HG03575 (cell line): ENCODE measurements around the gene SMOC2.

Experiments used
- ATAC-seq: cut with Tn5 transposase; IDR thresholded peaks from one replicate; pipeline ENCODE4 v1.9.1; 2021; ENCODE audit not compliant: unreplicated experiment, insufficient number of reproducible peaks, low FRiP score; ENCODE audit errors: extremely low read depth

Gene SMOC2

DNA sequence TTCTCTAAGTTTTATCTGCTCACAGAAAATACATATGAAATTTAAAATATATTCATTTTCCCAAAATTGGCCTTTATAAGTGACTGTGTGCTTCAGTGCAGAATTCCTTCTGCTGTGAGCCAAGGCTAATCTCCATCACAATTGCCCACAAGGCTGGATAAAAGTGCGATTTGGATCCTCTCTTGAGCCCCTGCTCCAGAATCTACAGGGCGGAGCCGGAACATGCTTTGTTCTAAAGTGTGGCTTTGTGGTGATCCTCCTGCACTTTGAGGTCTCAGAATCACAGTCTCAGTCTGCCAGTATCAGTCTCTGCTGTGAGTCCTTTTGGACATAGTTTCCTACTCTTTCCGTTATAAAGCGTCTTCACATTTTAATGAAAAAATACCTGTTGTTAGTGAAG lies 28.9 kb downstream of the SMOC2 start:
- no peak for ATAC-seq

DNA sequence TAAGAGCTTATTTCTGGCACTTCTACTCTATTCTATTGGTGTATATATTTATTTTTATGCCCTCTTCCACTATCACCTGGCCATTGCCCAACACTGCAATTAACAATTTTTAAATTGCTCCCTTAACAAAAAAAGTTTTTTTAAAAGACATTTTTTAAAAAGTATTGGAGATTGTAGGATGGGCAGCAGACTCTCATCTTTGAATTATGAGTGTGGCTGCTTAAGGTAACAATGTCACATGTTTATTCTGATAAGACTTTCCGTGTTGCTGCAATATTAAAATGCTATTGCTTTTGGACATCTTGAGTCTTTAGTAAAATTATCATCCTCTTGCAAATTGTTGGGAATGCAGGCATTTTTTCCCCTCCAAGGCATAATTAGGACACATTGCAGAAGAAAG lies 31.4 kb downstream of the SMOC2 start:
- ATAC-seq = no peak

DNA sequence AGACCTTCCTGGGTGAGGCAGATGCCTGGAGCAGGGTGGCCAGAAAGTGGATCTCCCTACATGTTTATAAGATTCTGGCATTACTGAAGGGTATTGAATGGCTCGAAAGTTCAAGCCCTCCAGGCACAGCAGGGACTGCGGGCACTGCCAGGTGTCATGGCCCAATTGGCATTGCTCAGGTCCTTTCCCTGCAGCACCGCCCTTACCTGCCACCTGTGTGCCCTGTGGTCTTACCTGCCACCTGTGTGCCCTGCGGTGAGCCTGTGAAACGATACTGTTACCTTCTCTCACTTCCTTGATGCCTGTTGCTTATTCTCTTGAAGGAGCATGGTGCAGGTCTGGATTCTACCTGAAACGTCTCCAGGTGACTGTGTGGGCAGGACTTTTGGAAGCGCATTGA lies 32.2 kb downstream of the SMOC2 start:
- no peak for ATAC-seq

DNA sequence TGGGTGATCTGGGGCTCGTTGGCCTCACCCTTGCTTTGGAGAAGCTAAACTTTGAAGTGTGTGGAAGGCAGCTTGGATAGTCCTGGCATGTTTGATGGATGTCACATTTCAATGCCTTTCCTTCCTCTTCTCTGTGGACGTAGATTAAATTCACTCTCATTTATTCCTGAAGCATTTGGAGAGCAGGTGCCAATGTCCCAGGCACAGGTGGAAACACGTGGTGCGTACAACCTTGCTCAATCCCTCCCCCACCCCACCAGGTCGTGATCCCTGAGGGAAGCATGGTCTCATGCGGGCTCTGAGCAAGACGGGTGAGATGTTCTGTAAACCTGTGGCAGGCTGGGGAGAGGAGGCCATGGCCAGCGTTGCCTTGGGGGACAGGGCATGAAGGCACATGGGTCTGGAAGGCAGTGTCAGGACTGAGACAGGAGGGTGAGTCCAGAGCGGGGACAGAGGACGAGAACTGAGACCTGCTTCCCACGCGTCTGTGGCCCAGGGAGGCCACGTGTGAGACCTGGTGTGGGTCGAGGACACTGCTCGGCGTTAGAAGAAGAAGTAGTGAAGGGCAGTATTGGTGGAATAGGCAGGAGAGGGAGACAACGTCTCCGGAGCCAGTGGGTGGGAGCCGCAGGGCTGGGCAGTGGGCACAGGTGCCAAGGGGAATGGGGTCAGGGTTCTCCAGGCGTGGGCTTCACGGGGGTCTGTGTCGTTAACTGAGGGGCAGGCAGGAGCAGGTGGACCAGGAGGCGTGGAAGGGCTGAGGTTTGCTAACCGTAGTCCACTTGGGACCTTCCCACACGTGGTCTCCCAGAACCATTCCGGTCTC lies 34.4 kb downstream of the SMOC2 start:
- no peak for ATAC-seq

DNA sequence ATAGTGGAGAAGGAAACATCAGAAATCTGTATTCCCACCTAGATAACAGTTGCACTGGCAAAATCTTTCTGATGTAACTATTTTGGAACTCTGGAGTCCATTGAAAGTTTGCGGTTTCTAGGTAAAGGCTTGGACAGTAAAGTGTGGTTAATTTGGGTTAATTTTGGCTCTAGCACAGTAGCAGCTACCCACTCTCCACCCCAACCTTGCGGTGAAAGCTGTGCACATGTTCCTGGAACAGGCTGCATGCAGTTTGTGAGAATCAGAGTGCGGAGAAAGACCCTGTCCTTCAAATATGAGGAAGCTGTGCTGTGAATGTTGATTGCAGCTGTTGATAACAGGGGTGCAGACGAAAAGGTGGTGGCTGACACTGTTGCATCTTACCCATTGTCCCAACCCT lies 38.4 kb downstream of the SMOC2 start:
- no peak for ATAC-seq

DNA sequence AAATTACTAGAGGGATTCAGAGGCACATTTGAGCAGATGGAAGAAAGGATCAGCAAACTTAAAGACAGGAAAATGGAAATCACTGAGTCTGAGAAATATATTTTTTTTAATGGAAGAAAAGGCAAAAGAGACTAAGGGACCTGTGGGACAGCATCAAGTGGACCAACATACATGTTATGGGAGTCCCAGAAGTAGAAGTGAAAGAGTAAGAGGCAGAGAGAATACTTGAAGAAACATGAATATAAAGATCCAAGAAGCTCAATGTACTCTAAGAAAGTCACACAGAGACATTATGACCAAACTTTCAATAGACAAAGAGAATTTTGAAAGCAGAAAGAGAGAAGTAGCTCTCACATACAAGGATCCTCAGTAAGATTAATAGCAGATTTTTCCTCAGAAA lies 39.5 kb downstream of the SMOC2 start:
- no peak for ATAC-seq

DNA sequence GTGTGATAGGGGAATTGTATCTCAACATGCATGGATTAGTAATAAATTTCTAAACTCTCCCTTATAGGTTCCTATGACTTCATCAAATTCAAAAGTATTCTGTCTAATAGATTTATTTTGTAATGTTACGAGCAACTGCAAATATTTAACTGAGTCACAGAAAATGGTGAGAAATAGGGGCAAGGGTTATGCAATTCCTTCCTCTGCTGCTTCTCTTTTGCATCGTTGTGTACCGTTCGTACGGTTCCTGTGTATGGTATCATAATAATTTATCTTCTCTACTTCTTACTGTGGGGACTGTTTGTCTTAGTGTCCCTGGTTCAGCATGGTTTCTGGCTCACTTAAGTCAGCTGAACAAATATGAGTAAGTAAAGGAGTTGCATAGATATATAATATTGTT lies 44.8 kb downstream of the SMOC2 start:
- ATAC-seq = no peak

DNA sequence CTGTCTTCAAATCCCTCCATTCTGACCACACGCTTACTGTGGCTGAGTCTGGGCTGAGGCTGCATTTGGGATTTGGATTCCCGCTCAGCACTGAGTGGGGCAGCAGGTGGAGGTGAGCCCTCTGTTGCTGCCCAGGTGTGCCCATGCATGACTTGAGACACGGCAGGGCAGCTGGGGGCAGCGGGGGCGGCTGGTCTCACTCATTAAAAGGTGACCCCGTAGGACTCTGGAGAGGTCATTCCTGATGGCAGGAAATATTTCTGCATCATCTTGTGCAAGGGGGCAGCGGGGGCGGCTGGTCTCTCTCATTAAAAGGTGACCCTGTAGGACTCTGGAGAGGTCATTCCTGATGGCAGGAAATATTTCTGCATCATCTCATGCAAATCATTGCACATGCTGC lies 49.8 kb downstream of the SMOC2 start:
- ATAC-seq = no peak

DNA sequence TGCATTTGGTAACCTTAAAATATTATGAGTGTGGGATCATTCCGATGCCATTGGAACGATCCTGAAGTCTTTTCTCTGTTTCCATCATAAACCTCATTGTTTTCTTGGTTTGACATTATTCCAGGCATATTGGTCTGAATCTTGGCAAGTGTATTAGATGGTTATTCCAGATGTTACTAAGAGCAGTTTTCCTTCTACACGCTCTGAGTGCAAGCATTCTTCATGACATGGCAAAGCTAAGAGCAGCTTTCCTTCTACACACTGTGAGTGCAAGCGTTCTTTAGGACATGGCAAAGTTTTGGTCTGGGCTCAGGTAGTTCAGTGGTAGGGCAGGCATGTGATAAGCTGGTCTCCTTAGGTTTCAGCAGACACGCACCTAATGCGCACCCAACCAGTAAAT lies 53.0 kb downstream of the SMOC2 start:
- no peak for ATAC-seq

DNA sequence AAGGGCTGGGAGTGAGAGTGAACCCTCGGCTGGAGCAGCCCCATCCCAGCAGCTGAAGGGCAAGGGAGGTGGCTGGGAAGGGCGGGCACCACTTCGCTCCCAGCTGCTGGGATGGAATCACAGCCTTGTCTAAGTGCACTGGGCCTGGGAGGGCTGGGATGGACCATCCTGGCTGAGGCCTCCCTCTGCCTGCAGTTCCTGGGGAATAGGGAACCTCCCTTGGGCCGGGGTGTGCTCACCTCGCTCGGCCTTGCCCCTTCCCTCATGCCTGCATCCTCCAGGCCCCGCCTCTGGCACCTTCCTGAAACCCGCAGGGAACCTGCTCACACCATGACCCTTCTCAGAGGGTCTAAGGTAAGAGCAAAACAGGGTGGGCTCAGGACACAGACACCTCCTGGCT lies 53.7 kb downstream of the SMOC2 start:
- no peak for ATAC-seq

DNA sequence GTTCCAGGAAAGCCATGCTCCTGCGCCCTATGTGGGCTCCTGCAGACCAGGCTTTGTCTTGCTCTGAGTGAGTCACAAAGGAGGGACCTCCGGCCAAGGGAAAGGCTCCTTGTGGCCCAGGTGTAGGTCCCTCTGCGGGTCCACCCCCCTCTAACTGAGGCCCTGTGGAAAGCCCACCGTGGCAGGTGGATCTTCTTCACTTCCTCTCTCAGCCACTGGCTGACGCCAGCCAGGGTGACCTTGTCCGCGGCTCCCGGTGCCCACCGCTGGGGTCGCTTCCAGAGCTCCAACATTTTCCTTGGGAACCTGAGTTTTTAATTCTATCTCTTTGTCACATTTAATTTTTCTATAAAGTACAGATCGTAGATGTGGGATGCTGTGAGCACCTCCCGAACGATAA lies 54.1 kb downstream of the SMOC2 start:
- no peak for ATAC-seq

DNA sequence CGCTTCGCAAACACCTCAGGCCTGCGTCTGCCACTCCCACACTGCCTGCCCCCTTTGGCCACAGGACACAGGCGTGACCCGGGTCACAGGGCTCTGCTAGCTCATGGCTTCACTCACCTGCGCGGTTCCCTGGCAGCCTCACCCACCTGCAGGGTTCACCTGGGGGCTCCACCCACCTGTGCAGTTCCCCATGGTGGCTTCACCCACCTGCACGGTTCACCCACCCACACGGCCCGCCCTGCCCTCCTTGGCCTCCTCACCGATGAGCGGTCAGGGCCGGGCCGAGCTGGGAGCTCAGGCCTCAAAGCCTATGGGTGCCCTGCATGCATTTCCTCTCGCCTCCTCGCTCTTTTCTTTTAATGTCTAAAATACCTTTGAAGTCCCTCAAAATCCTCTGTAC lies 54.7 kb downstream of the SMOC2 start:
- ATAC-seq = no peak

DNA sequence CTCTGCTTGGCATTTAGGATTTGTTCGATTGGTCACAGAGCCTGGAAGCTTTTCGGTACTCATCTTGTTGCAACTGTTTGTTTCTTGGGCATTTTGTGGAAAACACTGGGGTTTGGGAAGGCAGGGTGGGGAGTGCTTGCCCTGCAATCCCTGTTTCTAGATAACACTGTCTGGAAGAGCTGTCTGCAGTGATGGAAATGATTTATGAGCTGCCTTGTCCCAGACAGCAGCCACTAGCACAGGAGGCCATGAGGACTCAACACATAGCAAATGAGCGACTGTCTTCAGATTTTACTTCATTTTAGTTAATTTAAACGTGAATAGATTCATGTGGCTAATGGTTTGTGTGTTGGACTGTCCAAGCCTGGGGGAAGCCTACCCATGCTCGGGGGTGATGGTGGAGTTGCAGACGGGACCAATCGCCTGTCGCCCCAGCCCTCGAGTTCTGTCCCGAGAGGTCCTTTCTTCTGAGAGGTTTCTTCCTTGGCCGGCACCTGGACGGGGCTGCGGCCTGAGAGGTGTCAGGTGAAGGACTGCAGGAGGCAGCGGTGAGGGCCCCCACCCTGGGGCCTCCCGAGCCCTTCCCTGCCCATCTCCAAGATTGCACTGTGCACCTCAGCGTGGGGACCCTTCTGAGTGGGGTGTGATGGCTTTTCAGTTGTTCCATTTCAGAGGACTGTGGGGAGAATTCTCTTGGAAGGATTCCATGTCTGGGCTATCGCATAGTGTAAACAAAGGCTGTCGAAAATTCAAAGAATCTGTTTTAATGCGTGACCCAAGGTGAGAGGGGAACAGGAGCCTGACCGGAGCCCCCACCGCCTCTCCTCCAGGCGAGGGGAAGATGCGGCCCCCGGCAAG lies 55.4 kb downstream of the SMOC2 start:
- ATAC-seq = no peak

DNA sequence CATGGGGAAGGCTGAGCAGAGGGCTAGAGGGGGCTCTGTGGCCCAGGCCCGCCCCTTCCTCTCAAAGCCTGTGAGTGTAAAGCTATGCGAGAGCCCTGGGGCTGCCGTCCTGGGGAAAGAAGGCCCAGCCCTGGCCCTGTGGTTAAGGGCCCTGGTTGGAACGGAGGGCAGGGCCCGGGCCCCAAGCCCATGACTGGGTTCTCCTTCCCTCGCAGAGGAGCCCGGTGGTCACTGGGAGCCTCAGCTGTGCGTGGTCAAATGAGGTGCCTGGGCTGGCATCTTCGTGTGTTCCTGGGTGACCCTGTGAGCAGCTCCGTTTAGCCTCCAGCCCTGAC lies 56.0 kb downstream of the SMOC2 start:
- no peak for ATAC-seq

DNA sequence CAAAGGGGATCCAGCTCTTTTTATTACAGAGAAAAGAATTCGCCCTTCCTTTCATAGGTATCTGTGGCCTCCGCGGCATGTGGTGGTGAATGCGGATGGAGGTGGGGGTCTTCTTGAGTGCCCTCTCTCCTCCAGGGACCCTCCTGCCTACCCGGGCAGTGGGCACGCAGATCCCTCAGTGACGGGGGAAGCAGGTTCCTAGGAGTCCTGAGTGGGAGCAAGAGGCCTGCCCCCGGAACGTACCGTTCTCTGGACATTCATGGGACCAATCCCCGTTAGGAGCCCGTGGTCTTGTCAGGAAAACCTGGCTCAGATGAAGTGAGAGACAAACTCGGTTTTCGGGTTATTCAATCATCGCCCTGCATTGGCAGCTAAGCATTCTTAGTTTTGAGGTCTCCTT lies 56.4 kb downstream of the SMOC2 start:
- no peak for ATAC-seq

DNA sequence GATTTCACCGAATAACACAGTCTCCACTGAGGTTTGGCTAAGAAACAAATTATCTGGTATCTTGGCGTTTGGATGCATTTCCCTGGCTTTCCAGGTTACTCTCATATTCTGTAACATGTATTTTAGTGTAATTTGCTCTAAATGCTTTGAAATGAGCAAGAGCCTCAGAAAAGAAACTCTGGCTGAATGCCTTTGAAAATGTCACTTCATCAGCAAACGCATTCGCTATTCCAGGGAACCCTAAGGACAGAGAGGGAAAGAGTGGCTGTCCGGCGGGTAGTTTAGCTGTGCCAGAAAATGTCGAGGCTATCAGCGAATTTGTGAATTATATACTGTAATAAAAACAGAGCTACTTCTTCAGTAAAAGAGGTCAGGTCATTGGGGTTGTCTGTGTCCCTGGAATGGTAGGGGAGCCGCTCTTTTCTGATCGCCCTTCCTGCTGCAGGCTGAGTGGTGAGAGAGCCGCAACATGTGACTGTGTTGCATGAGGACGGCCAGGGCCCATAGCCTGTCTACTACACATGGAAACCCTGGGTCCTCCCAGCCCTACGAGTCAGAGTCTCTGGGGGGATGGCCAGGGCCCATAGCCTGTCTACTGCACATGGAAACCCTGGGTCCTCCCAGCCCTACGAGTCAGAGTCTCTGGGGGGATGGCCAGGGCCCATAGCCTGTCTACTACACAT lies 57.3 kb downstream of the SMOC2 start:
- no peak for ATAC-seq

DNA sequence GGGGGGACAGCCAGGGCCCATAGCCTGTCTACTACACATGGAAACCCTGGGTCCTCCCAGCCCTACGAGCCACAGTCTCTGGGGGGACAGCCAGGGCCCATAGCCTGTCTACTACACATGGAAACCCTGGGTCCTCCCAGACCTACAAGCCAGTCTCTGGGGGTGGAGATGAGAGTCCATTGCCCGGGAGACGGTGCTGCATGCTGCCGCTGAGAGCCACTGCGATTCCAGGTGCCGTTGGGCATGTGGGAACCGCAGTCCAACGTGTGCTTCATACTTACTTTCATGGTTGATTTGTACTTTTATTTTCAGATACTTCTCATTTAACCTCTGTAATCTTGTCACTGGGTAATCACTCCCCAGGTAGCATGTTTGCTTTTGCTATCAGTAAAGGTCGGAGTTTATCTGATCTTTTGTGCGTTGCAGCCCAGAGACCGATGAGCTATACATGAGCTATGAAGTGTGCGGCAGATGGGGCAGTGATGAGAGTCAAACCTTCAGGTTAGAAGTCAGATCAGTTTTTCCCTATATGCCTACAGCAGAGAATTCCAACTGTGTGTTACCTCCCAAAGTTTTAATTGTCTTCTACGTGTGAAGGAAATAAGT lies 58.2 kb downstream of the SMOC2 start:
- ATAC-seq = no peak

DNA sequence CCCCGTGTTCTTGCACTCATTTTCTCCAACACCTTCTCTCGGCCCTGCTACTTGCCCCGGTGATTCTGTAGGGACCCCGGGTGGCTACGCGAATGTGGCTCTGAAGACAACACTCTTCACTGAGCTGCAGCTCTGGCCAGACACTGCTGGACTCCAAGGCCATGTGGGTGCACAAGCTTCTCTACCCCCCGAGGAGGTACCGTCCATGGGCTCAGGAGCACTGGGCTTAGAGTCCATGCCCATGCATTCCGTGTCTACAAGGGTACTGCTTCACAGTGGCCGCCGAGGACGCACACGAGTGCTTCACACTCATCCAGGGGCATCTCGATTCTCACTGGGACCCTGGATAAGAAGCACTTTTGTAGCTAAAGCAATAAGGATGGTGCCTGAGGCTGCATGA lies 59.5 kb downstream of the SMOC2 start:
- no peak for ATAC-seq

DNA sequence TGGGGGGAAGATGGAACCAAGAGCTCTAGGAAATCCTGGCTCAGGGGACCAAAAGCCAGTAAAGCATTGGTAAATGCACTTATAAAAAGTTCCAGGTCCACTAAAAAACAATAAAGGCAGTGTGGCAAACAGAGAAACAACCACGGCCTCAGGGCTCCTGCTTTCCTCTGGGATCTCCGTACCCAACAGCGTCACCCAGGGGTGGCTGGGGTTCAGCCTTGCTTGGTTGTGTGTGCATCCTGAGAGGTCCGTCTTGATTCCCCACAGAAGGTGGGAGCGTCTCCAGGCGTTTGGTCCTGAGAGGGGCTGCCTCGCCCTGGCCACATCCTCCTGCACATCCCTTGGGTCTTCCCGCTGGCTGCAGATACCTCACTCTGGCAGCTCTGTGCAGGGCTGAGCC lies 60.6 kb downstream of the SMOC2 start:
- no peak for ATAC-seq

DNA sequence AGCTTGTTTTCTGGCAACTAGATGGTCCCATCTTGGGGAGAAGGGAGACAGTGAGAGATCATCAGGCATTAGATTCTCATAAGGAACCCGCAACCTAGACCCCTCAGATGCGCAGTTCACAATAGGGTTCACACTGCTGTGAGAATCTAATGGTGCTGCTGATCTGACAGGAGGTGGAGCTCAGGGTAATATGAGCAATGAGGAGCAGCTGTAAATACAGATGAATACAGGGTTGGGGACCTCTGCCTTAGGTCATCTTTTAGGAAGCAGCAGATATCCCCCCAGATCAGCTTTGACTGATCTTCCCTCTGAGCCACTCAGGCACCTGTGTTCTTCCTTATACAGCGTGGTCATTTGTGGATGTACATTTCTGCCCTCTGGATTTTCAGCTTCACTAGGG lies 63.4 kb downstream of the SMOC2 start:
- ATAC-seq = no peak
